NCI-H1436 (cell line): ENCODE data around the gene FRZB.

Experiments
- DNase-seq: peaks from one replicate; lab custom pipeline; 2025; lab: John Stamatoyannopoulos, UW

The FRZB gene

GRCh38 chr2:182834293-182834692, 32.1 kb downstream of the FRZB start:
- no peak for DNase-seq

- no peak for DNase-seq
Measured at GRCh38 chr2:182833084-182833854, 33.2 kb downstream of the FRZB start.

GRCh38 chr2:182831921-182832320, 34.5 kb downstream of the FRZB start:
- DNase-seq, result no peak

- no peak for DNase-seq
Measured at GRCh38 chr2:182831101-182831500, 35.3 kb downstream of the FRZB start.

- DNase-seq, result no peak
Measured at GRCh38 chr2:182827182-182827879, 39.1 kb downstream of the FRZB start.

- no peak for DNase-seq
Measured at GRCh38 chr2:182826496-182826895, 39.9 kb downstream of the FRZB start.

GRCh38 chr2:182826064-182826463, 40.4 kb downstream of the FRZB start:
- peak; percentile 5 for DNase-seq

GRCh38 chr2:182824767-182825158, 41.7 kb downstream of the FRZB start:
- no peak for DNase-seq

GRCh38 chr2:182824056-182824766, 42.2 kb downstream of the FRZB start:
- no peak for DNase-seq

- DNase-seq, result no peak
Measured at GRCh38 chr2:182822733-182823132, 43.7 kb downstream of the FRZB start.

GRCh38 chr2:182821182-182821581, 45.3 kb downstream of the FRZB start:
- DNase-seq, result no peak

- no peak for DNase-seq
Measured at GRCh38 chr2:182819412-182819811, 47.0 kb downstream of the FRZB start.

GRCh38 chr2:182818925-182819324, 47.5 kb downstream of the FRZB start:
- no peak for DNase-seq

GRCh38 chr2:182818501-182818900, 47.9 kb downstream of the FRZB start:
- no peak for DNase-seq

GRCh38 chr2:182817558-182817957, 48.9 kb downstream of the FRZB start:
- no peak for DNase-seq

GRCh38 chr2:182816866-182817265, 49.6 kb downstream of the FRZB start:
- DNase-seq, result no peak

GRCh38 chr2:182814804-182815203, 51.6 kb downstream of the FRZB start:
- DNase-seq, result no peak

- DNase-seq, result no peak
Measured at GRCh38 chr2:182814380-182814779, 52.1 kb downstream of the FRZB start.

GRCh38 chr2:182810087-182810486, 56.4 kb downstream of the FRZB start:
- no peak for DNase-seq

GRCh38 chr2:182807319-182807718, 59.1 kb downstream of the FRZB start:
- DNase-seq, result no peak

GRCh38 chr2:182804128-182804527, 62.3 kb downstream of the FRZB start:
- no peak for DNase-seq

- no peak for DNase-seq
Measured at GRCh38 chr2:182798736-182799135, 67.7 kb downstream of the FRZB start.

GRCh38 chr2:182792441-182792840, 74.0 kb downstream of the FRZB start:
- DNase-seq, result no peak
